ENCODE data around the gene BBS9.

The BBS9 gene

GRCh38 chr7:33632322-33632721 lies 503.0 kb downstream of the BBS9 start:
- no peak for TF ChIP-seq CTCF (IDR thresholded peaks at IDR 0.05)

- no peak for TF ChIP-seq CTCF (IDR thresholded peaks at IDR 0.05)
These were observed 503.6 kb downstream of the BBS9 start for GRCh38 chr7:33632840-33633525.

GRCh38 chr7:33634606-33635005 lies 505.2 kb downstream of the BBS9 start:
- TF ChIP-seq CTCF (IDR thresholded peaks at IDR 0.05): no peak

- TF ChIP-seq CTCF (IDR thresholded peaks at IDR 0.05): no peak
These were observed 507.0 kb downstream of the BBS9 start for GRCh38 chr7:33636359-33636758.

- no peak for TF ChIP-seq CTCF (IDR thresholded peaks at IDR 0.05)
These were observed 510.3 kb downstream of the BBS9 start for GRCh38 chr7:33639552-33640197.

GRCh38 chr7:33640741-33641140 lies 511.4 kb downstream of the BBS9 start:
- no peak for TF ChIP-seq CTCF (IDR thresholded peaks at IDR 0.05)

- no peak for TF ChIP-seq CTCF (IDR thresholded peaks at IDR 0.05)
These were observed 512.9 kb downstream of the BBS9 start for GRCh38 chr7:33642312-33642711.

Measured in LNCAP (cell line).